Chondrocyte (in vitro differentiated cells): ENCODE data around the gene AMIGO1. TPM values are rescaled to one million over a fixed set of nuclear protein-coding genes. Genes with fewer than 3 reads are reported as not detected.

Experiments used
- DNase-seq: peaks from one replicate; pipeline ENCODE4 v3.0.0; 2021; ENCODE audit warnings: mixed read lengths, low spot score
- H3K27ac Mint-ChIP-seq: one replicate; pipeline ENCODE4 v1.8.0; 2021; ENCODE audit warnings: mild to moderate bottlenecking, moderate library complexity, mixed read lengths; ENCODE audit not compliant: unreplicated experiment
- H3K27me3 Mint-ChIP-seq: 2 replicates; pipeline ENCODE4 v1.8.0; 2021; ENCODE audit warnings: low read depth, mixed read lengths
- H3K36me3 Mint-ChIP-seq: 2 replicates; pipeline ENCODE4 v1.8.0; 2021; ENCODE audit warnings: low read depth, mixed read lengths
- H3K4me1 Mint-ChIP-seq: 2 replicates; pipeline ENCODE4 v1.8.0; 2021; ENCODE audit warnings: low read depth, mild to moderate bottlenecking, mixed read lengths
- H3K4me3 Mint-ChIP-seq: one replicate; pipeline ENCODE4 v1.8.0; 2021; ENCODE audit warnings: mild to moderate bottlenecking, moderate library complexity, mixed read lengths; ENCODE audit not compliant: unreplicated experiment
- H3K9me3 Mint-ChIP-seq: 2 replicates; pipeline ENCODE4 v1.8.0; 2021; ENCODE audit warnings: low read depth, mixed read lengths
- long read RNA-seq: library from polyadenylated mRNA; stranded (forward); transcript quantifications from one replicate; pipeline ENCODE4 v2.0.0, GENCODE V29; 2021
- total RNA-seq: library from RNA; stranded (reverse); gene quantifications from 3 replicates; pipeline ENCODE4 v1.2.1, GENCODE V29; 2021
- TF ChIP-seq, protein P1 (sequence below): fragments of 200-600 bp; sonication (generic); IDR thresholded peaks from 2 replicates; pipeline ENCODE4 v1.5.0; 2021; ENCODE audit warnings: antibody characterized with exemption, mild to moderate bottlenecking, moderate library complexity

AMIGO1 gene, protein sequence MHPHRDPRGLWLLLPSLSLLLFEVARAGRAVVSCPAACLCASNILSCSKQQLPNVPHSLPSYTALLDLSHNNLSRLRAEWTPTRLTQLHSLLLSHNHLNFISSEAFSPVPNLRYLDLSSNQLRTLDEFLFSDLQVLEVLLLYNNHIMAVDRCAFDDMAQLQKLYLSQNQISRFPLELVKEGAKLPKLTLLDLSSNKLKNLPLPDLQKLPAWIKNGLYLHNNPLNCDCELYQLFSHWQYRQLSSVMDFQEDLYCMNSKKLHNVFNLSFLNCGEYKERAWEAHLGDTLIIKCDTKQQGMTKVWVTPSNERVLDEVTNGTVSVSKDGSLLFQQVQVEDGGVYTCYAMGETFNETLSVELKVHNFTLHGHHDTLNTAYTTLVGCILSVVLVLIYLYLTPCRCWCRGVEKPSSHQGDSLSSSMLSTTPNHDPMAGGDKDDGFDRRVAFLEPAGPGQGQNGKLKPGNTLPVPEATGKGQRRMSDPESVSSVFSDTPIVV
- total RNA-seq: 3.1 to 4.6 TPM (median 4.5 TPM) in 3 replicates
- long read RNA-seq, full-length matches to known transcripts: 11 of 14 reads
- long read RNA-seq, partial matches to known transcripts: 0 of 14 reads
- long read RNA-seq, other reads (novel, unspliced or antisense): 3 of 14 reads

DNA sequence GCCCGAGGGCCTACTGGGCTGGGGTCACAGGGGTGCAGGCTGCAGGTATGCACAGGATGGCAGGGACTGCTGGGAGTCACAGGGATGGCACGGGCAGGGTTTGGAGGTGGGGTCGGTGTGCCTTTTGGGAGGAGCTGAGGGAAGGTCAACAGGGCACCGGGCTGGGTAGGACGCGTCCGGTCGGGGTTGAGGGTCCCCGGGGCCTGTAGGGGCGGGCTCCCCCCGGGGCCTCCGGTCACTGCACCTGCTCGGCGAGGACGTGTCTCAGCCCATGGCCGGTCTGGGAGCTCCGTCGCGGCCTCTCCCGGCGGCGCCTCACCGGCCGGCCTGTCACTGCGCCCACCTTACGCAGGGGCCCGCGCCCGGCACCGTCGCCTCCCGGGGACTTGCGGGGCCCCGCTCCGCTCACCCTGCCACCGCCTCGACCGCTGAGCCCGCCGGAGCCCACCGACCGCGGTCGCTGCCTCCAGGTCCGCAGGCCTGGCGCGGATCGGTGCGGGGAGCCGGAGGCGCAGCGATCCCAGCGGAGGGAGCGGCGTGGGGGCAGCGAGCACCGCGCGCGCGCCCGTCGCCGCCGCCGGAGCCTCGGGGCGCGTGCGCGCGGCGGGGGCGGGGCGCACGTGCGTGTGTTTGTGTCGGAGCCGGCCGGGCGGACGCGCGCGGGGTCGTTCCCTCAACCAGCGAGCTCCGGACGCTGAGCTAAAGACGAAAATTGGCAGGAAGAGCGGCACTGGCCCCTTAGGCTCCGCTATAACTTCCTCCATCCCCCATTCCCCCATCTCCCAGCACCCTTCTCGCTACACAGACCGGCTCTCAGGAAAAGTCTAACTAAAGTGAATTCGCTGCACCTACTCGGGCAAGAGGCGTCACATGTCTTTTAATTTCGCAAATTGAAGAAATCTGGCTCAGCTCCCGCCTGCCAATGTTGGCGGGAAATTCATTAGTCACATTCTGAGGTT lies at the start of gene AMIGO1:
Gene AMIGO1, minus strand, starts transcription at position 552 of the 959 bp plus-strand sequence. CDS start 815 bp downstream, outside the sequence.
- Mint-ChIP-seq H3K4me3 (peak within 1 kb of the TSS; percentile 78), H3K4me1 (peaks cover 20% of the 10 kb centered on the region), H3K27me3 (peaks cover 5% of the 10 kb centered on the region), H3K27ac (no peak within 1 kb of the TSS), H3K36me3 (no peaks in the 10 kb centered on the region), H3K9me3 (no peaks in the 10 kb centered on the region)
- no peak for DNase-seq
- TF ChIP-seq, protein P1, sequence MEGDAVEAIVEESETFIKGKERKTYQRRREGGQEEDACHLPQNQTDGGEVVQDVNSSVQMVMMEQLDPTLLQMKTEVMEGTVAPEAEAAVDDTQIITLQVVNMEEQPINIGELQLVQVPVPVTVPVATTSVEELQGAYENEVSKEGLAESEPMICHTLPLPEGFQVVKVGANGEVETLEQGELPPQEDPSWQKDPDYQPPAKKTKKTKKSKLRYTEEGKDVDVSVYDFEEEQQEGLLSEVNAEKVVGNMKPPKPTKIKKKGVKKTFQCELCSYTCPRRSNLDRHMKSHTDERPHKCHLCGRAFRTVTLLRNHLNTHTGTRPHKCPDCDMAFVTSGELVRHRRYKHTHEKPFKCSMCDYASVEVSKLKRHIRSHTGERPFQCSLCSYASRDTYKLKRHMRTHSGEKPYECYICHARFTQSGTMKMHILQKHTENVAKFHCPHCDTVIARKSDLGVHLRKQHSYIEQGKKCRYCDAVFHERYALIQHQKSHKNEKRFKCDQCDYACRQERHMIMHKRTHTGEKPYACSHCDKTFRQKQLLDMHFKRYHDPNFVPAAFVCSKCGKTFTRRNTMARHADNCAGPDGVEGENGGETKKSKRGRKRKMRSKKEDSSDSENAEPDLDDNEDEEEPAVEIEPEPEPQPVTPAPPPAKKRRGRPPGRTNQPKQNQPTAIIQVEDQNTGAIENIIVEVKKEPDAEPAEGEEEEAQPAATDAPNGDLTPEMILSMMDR: no peak

DNA sequence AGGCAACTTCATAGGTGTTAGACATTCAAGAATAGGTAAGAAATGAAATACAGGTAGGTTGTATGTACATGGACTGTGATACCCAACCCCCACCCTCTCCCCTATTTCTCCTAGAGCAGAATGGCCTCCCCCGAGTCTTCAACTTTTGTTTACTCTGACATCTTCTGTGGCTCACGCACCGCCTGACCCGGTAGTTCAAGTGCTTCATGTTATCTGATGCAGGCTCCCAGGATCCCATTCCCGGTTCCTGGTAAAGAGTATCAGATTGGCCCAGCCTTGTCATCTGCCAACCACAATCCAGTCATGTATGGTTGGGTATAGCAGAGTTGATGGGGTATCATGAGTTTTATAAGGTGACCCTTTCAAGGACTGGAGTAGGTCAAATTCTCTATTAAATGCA lies 48.0 kb upstream of the AMIGO1 start:
- peak overlapping the region; percentile 4 for H3K27ac Mint-ChIP-seq
- TF ChIP-seq, protein P1: no peak
- H3K36me3 Mint-ChIP-seq: peaks cover 2% of the 10 kb centered on the region
- no peak overlapping the region for H3K4me3 Mint-ChIP-seq
- H3K27me3 Mint-ChIP-seq: no peaks in the 10 kb centered on the region
- no peak for DNase-seq
- H3K4me1 Mint-ChIP-seq: peaks cover 22% of the 10 kb centered on the region
- no peaks in the 10 kb centered on the region for H3K9me3 Mint-ChIP-seq

DNA sequence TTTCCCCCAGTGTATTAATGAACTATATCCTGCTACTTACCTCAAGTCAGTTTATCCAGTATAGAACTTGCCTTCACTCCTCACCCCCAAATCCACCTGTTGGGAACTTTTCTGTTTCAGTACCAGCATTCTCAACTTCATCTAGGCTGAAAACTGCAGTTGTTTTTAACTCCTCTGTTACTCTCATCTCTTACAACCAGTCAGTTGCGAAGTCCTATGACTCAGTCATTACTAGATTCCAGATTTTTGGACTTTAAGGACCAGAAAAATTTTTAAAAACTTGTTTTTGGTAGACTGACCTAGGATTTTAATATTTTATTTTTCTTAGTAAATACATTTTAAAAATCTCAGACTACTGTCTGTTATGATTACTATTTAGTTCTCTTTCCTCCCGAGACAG lies 47.0 kb upstream of the AMIGO1 start:
- no peak overlapping the region for H3K4me3 Mint-ChIP-seq
- TF ChIP-seq, protein P1: no peak

DNA sequence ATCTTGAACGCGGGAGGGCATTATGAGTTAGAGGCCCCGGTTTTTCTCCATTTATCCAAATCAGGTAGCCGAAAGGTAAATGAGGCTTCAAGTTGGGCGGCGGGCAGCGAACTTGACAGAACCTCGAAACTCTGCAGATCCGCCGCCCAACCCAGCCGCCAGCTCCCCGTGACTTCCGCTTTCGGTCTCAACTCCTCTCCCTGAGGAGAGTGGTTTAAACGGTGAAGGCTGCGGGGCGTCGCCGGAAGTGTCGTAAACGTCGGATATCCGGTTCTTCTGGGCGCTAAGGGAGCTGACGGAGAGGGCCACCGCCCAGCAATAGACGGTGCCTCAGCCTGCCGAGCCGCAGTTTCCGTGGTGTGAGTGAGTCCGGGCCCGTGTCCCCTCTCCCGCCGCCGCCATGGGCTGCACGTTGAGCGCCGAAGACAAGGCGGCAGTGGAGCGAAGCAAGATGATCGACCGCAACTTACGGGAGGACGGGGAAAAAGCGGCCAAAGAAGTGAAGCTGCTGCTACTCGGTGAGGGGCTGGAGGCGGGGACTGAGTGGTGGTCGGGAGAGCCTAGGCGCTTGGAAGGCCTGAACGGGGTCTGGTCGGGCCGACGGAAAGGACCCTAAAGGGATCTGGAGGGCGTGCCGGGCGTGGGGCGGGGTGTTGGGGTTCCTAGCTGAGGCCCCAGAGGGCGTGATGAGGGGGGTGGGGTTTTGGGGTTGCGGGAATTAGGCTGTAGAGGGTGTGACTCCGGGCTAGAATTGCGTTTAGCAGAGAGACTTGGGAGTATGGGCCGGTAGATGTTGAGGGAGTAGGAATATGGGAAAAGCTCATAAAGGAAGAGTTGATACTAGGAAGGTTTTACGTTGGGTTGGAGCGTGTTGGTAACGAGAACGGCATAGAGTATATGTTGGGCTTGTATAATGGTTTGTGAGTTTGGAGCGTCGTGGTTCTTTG lies 39.1 kb upstream of the AMIGO1 start, which contains the start of gene GNAI3:
Gene GNAI3, plus strand, starts transcription at position 295 of the 947 bp plus-strand sequence. Its CDS starts 106 bp downstream, at position 401.
- no peaks in the 10 kb centered on the region for H3K9me3 Mint-ChIP-seq
- peak within 1 kb of the TSS; percentile 99 for H3K27ac Mint-ChIP-seq
- H3K27me3 Mint-ChIP-seq: peaks cover 2% of the 10 kb centered on the region
- DNase-seq: peak; percentile 96
- no peaks in the 10 kb centered on the region for H3K36me3 Mint-ChIP-seq
- TF ChIP-seq, protein P1: no peak
- peaks cover 45% of the 10 kb centered on the region for H3K4me1 Mint-ChIP-seq
- H3K4me3 Mint-ChIP-seq: peak within 1 kb of the TSS; percentile 87

More for the DNA sequence above, 47.0 kb upstream of the AMIGO1 start:
- Mint-ChIP-seq H3K4me1 (peaks cover 20% of the 10 kb centered on the region), H3K9me3 (no peaks in the 10 kb centered on the region), H3K27ac (peak overlapping the region; percentile 55), H3K36me3 (peaks cover 2% of the 10 kb centered on the region), H3K27me3 (no peaks in the 10 kb centered on the region)
- DNase-seq: no peak
